ENCODE data around the gene PDE4D.

The PDE4D gene

DNA sequence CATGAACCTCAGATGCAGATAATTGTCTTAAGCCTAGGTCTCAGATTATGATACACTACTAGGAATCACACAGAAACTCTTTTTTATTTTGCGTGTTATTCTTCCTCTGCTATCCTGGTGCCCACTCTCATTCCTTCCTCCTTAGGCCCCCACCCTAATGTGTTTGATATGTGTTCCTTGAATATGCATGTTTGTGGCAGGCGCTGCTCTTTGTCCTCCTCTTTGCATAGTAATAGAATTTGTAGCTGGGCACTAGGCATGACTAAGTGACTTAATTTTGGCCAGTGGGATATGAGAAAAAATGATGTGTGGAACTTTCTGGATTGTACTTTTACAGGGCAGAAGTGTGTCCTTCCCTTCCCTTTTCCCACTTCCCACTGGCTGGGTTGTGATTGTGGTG is 965.6 kb downstream of the PDE4D start:
- no peak for ATAC-seq
- TF ChIP-seq TCF4 (CRISPR knock-in tag; IDR thresholded peaks at IDR 0.05; ENCODE audit: borderline replicate concordance) (no peak), ZNF8 (CRISPR knock-in tag; IDR thresholded peaks at IDR 0.05) (no peak), ESRRG (CRISPR knock-in tag; IDR thresholded peaks at IDR 0.05) (no peak), ZFP3 (CRISPR knock-in tag; IDR thresholded peaks at IDR 0.05) (no peak), ZC3H10 (CRISPR knock-in tag; IDR thresholded peaks at IDR 0.05) (no peak), RARB (CRISPR knock-in tag; IDR thresholded peaks at IDR 0.05) (no peak), ZNF70 (CRISPR knock-in tag; IDR thresholded peaks at IDR 0.05) (no peak), ISL1 (CRISPR knock-in tag; IDR thresholded peaks at IDR 0.05) (no peak), PPARA (CRISPR knock-in tag; IDR thresholded peaks at IDR 0.05; ENCODE audit: borderline replicate concordance) (no peak), GLIS3 (CRISPR knock-in tag; IDR thresholded peaks at IDR 0.05) (no peak), OSR1 (CRISPR knock-in tag; IDR thresholded peaks at IDR 0.05) (no peak)
- TF ChIP-seq, protein P1, sequence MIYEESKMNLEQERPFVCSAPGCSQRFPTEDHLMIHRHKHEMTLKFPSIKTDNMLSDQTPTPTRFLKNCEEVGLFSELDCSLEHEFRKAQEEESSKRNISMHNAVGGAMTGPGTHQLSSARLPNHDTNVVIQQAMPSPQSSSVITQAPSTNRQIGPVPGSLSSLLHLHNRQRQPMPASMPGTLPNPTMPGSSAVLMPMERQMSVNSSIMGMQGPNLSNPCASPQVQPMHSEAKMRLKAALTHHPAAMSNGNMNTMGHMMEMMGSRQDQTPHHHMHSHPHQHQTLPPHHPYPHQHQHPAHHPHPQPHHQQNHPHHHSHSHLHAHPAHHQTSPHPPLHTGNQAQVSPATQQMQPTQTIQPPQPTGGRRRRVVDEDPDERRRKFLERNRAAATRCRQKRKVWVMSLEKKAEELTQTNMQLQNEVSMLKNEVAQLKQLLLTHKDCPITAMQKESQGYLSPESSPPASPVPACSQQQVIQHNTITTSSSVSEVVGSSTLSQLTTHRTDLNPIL (CRISPR knock-in tag; IDR thresholded peaks at IDR 0.05; ENCODE audit: low read depth) = no peak
- TF ChIP-seq, protein P2, sequence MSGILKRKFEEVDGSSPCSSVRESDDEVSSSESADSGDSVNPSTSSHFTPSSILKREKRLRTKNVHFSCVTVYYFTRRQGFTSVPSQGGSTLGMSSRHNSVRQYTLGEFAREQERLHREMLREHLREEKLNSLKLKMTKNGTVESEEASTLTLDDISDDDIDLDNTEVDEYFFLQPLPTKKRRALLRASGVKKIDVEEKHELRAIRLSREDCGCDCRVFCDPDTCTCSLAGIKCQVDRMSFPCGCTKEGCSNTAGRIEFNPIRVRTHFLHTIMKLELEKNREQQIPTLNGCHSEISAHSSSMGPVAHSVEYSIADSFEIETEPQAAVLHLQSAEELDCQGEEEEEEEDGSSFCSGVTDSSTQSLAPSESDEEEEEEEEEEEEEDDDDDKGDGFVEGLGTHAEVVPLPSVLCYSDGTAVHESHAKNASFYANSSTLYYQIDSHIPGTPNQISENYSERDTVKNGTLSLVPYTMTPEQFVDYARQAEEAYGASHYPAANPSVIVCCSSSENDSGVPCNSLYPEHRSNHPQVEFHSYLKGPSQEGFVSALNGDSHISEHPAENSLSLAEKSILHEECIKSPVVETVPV (CRISPR knock-in tag; IDR thresholded peaks at IDR 0.05) = no peak
- TF ChIP-seq, protein P3, sequence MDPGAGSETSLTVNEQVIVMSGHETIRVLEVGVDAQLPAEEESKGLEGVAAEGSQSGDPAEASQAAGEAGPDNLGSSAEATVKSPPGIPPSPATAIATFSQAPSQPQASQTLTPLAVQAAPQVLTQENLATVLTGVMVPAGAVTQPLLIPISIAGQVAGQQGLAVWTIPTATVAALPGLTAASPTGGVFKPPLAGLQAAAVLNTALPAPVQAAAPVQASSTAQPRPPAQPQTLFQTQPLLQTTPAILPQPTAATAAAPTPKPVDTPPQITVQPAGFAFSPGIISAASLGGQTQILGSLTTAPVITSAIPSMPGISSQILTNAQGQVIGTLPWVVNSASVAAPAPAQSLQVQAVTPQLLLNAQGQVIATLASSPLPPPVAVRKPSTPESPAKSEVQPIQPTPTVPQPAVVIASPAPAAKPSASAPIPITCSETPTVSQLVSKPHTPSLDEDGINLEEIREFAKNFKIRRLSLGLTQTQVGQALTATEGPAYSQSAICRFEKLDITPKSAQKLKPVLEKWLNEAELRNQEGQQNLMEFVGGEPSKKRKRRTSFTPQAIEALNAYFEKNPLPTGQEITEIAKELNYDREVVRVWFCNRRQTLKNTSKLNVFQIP (CRISPR knock-in tag; IDR thresholded peaks at IDR 0.05; ENCODE audit: borderline replicate concordance, low read depth) = no peak

DNA sequence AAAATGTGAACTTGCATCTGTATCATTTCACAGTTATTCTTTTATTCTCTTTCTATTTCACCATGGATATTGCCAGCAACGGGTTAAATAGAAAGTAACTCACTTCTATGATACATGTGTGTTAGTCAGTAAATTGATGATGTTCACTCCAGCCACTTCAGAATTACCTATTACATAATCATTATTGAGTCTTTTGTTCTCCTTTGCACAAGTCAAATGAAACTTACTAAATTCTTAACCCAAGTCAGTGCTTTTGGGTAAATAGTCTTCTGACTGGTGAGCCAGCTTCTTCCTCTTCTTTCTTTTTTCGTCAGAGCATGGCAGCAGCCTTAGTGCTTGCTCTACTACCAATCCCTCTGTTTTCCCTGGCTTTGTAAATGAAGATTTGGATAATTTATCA is 966.3 kb downstream of the PDE4D start:
- TF ChIP-seq CSDC2 (CRISPR knock-in tag; IDR thresholded peaks at IDR 0.05) = no peak
- TF ChIP-seq, protein P4, sequence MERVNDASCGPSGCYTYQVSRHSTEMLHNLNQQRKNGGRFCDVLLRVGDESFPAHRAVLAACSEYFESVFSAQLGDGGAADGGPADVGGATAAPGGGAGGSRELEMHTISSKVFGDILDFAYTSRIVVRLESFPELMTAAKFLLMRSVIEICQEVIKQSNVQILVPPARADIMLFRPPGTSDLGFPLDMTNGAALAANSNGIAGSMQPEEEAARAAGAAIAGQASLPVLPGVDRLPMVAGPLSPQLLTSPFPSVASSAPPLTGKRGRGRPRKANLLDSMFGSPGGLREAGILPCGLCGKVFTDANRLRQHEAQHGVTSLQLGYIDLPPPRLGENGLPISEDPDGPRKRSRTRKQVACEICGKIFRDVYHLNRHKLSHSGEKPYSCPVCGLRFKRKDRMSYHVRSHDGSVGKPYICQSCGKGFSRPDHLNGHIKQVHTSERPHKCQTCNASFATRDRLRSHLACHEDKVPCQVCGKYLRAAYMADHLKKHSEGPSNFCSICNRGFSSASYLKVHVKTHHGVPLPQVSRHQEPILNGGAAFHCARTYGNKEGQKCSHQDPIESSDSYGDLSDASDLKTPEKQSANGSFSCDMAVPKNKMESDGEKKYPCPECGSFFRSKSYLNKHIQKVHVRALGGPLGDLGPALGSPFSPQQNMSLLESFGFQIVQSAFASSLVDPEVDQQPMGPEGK (CRISPR knock-in tag; IDR thresholded peaks at IDR 0.05; ENCODE audit: borderline replicate concordance) = no peak
- ATAC-seq = no peak

DNA sequence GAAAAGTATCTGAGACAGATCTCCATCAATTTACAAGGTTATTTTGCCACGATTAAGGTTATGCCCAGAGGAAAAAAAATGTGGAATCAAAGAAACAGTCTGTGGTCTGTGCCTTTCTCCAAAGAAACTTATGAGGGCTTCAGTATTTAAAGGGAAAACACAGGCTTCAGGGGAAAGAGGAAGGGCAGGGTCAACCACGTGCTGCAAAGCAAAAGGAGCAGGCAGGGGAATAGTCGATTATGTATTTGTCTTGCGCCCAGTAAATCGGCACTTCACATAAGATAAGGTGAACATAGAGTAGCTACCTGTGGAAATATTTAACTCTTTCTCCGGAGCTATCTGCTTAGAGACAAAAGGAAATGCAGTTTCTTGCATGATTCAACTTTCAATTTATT is 967.0 kb downstream of the PDE4D start:
- no peak for ATAC-seq
- TF ChIP-seq, protein P3 (CRISPR knock-in tag; IDR thresholded peaks at IDR 0.05; ENCODE audit: borderline replicate concordance, low read depth) = no peak
- no peak for TF ChIP-seq GLIS3 (CRISPR knock-in tag; IDR thresholded peaks at IDR 0.05)
- TF ChIP-seq, protein P4 (CRISPR knock-in tag; IDR thresholded peaks at IDR 0.05; ENCODE audit: borderline replicate concordance) = no peak
- no peak for TF ChIP-seq ZFP30 (CRISPR knock-in tag; IDR thresholded peaks at IDR 0.05)
- TF ChIP-seq, protein P5, sequence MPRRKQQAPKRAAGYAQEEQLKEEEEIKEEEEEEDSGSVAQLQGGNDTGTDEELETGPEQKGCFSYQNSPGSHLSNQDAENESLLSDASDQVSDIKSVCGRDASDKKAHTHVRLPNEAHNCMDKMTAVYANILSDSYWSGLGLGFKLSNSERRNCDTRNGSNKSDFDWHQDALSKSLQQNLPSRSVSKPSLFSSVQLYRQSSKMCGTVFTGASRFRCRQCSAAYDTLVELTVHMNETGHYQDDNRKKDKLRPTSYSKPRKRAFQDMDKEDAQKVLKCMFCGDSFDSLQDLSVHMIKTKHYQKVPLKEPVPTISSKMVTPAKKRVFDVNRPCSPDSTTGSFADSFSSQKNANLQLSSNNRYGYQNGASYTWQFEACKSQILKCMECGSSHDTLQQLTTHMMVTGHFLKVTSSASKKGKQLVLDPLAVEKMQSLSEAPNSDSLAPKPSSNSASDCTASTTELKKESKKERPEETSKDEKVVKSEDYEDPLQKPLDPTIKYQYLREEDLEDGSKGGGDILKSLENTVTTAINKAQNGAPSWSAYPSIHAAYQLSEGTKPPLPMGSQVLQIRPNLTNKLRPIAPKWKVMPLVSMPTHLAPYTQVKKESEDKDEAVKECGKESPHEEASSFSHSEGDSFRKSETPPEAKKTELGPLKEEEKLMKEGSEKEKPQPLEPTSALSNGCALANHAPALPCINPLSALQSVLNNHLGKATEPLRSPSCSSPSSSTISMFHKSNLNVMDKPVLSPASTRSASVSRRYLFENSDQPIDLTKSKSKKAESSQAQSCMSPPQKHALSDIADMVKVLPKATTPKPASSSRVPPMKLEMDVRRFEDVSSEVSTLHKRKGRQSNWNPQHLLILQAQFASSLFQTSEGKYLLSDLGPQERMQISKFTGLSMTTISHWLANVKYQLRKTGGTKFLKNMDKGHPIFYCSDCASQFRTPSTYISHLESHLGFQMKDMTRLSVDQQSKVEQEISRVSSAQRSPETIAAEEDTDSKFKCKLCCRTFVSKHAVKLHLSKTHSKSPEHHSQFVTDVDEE (CRISPR knock-in tag; IDR thresholded peaks at IDR 0.05) = no peak
- no peak for TF ChIP-seq ZNF565 (CRISPR knock-in tag; conservative IDR thresholded peaks at IDR 0.05; ENCODE audit: low read depth)
- TF ChIP-seq RARB (CRISPR knock-in tag; IDR thresholded peaks at IDR 0.05) = no peak
- no peak for TF ChIP-seq ZFP3 (CRISPR knock-in tag; IDR thresholded peaks at IDR 0.05)
- TF ChIP-seq CSDC2 (CRISPR knock-in tag; IDR thresholded peaks at IDR 0.05) = no peak
- TF ChIP-seq ZNF70 (CRISPR knock-in tag; IDR thresholded peaks at IDR 0.05) = no peak

All from SK-N-SH treated with all-trans-retinoic acid at 6 μM for 48 hours (cell line).